K562 (cell line): ENCODE measurements around the gene C1QTNF5. TPM values are rescaled to one million over a fixed set of nuclear protein-coding genes. Genes with fewer than 3 reads are reported as not detected.

Experiments
- ATF7 ChIP-seq: fragments of 450-650 bp; IDR thresholded peaks from 2 replicates; pipeline ENCODE4 v1.7.1; 2014; ENCODE audit warnings: mild to moderate bottlenecking, moderate library complexity
- BCL6 ChIP-seq: fragments of 250-450 bp; sonication (Bioruptor Pico); IDR thresholded peaks from 2 replicates; pipeline ENCODE4 v1.4.0; 2020
- EZH2 ChIP-seq: IDR thresholded peaks from 2 replicates; pipeline ENCODE4 v1.6.1; 2012; ENCODE audit warnings: low read depth, mild to moderate bottlenecking, inconsistent platforms, low read length, borderline replicate concordance
- KAT8 ChIP-seq: fragments of 450-650 bp; IDR thresholded peaks from 2 replicates; pipeline ENCODE4 v1.6.1; 2016; ENCODE audit warnings: low read depth, mild to moderate bottlenecking
- KDM5B ChIP-seq: fragments of 200-600 bp; sonication (generic); IDR thresholded peaks from 2 replicates; pipeline ENCODE4 v1.6.1; 2012; ENCODE audit warnings: low read depth, mild to moderate bottlenecking, moderate library complexity, low read length, control low read depth, inconsistent platforms; ENCODE audit not compliant: insufficient replicate concordance
- NFATC3 ChIP-seq: fragments of 450-650 bp; IDR thresholded peaks from 2 replicates; pipeline ENCODE4 v1.6.1; 2017; ENCODE audit warnings: mild to moderate bottlenecking
- NFRKB ChIP-seq: fragments of 450-650 bp; IDR thresholded peaks from 2 replicates; pipeline ENCODE4 v1.6.1; 2016; ENCODE audit warnings: low read depth
- NR2F6 ChIP-seq: fragments of 450-650 bp; formaldehyde crosslinking; IDR thresholded peaks from 2 replicates; pipeline ENCODE4 v1.4.0; 2020; ENCODE audit warnings: mild to moderate bottlenecking
- RAD21 ChIP-seq, 2 experiments: fragments of 250-450 bp in 1 of 2; fragments of 450-650 bp in 1 of 2; sonication (Bioruptor Pico) in 1 of 2; formaldehyde crosslinking in 1 of 2; IDR thresholded peaks in 1 of 2; conservative IDR thresholded peaks in 1 of 2; 2 replicates each; pipeline versions ENCODE4 v1.4.0 to v1.8.0; 2020 to 2022; ENCODE audit warnings: mild to moderate bottlenecking in 2 of 2, moderate library complexity in 1 of 2
- RBFOX2 ChIP-seq: fragments of 200-400 bp; formaldehyde crosslinking; IDR thresholded peaks from 2 replicates; pipeline ENCODE4 v1.6.1; 2017; ENCODE audit warnings: low read depth, mild to moderate bottlenecking, low read length, moderate library complexity
- TCF7 ChIP-seq: sonication (generic); IDR thresholded peaks from 2 replicates; pipeline ENCODE4 v1.6.1; 2016; ENCODE audit warnings: antibody characterized with exemption, borderline replicate concordance
- TEAD2 ChIP-seq: fragments of 450-650 bp; IDR thresholded peaks from 2 replicates; pipeline ENCODE4 v1.6.1; 2016; ENCODE audit warnings: missing genetic modification characterization, control low read depth, missing compliant biosample characterization
- U2AF1 ChIP-seq: fragments of 200-400 bp; formaldehyde crosslinking; optimal IDR thresholded peaks from 2 replicates; pipeline ENCODE3; 2017; ENCODE audit warnings: mild to moderate bottlenecking, low read depth, low read length, moderate library complexity
- ZBTB49 ChIP-seq: sonication (generic); formaldehyde crosslinking; IDR thresholded peaks from 2 replicates; pipeline ENCODE4 v1.8.0; 2022; ENCODE audit warnings: missing genetic modification reagents, mild to moderate bottlenecking, borderline replicate concordance
- ZFP36 ChIP-seq: fragments of 150-350 bp; IDR thresholded peaks from 2 replicates; pipeline ENCODE4 v1.6.1; 2018; ENCODE audit warnings: low read length, low read depth; ENCODE audit not compliant: partially characterized antibody
- ZNF124 ChIP-seq: sonication (generic); formaldehyde crosslinking; IDR thresholded peaks from 2 replicates; pipeline ENCODE4 v1.8.1; 2022; ENCODE audit warnings: missing genetic modification reagents
- ZNF134 ChIP-seq: fragments of 250-450 bp; sonication (Bioruptor Pico); conservative IDR thresholded peaks from 2 replicates; pipeline ENCODE4 v1.4.0; 2020
- ZNF75A ChIP-seq: fragments of 450-650 bp; formaldehyde crosslinking; IDR thresholded peaks from 2 replicates; pipeline ENCODE4 v1.4.0; 2020; ENCODE audit warnings: mild to moderate bottlenecking
- polyA plus RNA-seq, 8 experiments: library from polyadenylated mRNA; depleted of rRNA in 4 of 8; stranded (reverse) in 5 of 8; unstranded in 3 of 8; fragments of >200 nt; fragmentation: Nextera tagmentation in 2 of 8; fragmentation: Illumina TruSeq in 1 of 8; extraction: Ambion mirVana in 2 of 8; extraction: Trizol in 1 of 8; gene quantifications; 2 replicates each; pipeline versions ENCODE4 v1.2.1 to v1.2.3, GENCODE V29; 2011 to 2014; ENCODE audit warnings: inconsistent platforms in 1 of 8, missing spikeins in 1 of 8
- total RNA-seq, 7 experiments: library from RNA; depleted of rRNA in 6 of 7; stranded (reverse); fragments of >200 nt in 6 of 7; fragmentation: Illumina TruSeq in 2 of 7; extraction: Trizol in 2 of 7; gene quantifications; 2 replicates each; pipeline versions ENCODE4 v1.2.1 to v1.2.3, GENCODE V29; 2011 to 2021; ENCODE audit warnings: low replicate concordance in 1 of 7
- TF ChIP-seq, protein P1 (sequence below), 2 experiments: fragments of 250-450 bp in 1 of 2; fragments of 450-650 bp in 1 of 2; sonication (Bioruptor Pico) in 1 of 2; IDR thresholded peaks; 2 replicates each; pipeline versions ENCODE4 v1.6.1 to v1.8.0; 2016 to 2021; ENCODE audit warnings: mild to moderate bottlenecking in 2 of 2, moderate library complexity in 2 of 2, missing compliant biosample characterization in 1 of 2, missing genetic modification characterization in 1 of 2
- TF ChIP-seq, protein P2 (sequence below): fragments of 450-650 bp; IDR thresholded peaks from 2 replicates; pipeline ENCODE4 v1.6.1; 2018; ENCODE audit warnings: mild to moderate bottlenecking, low read depth; ENCODE audit not compliant: partially characterized antibody
- TF ChIP-seq, protein P3 (sequence below): fragments of 250-450 bp; sonication (Bioruptor Pico); IDR thresholded peaks from 2 replicates; pipeline ENCODE4 v1.4.0; 2020; ENCODE audit warnings: mild to moderate bottlenecking, moderate library complexity, borderline replicate concordance

C1QTNF5 gene
- total and polyA plus RNA-seq, 9 of the 15 experiments (the other 6 are each of a cell fraction or from before 2014, with no cell fraction given): 0.07 to 0.76 (median 0.24) TPM; not detected in 1

GRCh38 chr11:119317592-119318239 is 23.0 kb downstream of the C1QTNF5 start (continued):
- TF ChIP-seq, protein P1, sequence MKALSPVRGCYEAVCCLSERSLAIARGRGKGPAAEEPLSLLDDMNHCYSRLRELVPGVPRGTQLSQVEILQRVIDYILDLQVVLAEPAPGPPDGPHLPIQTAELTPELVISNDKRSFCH (CRISPR knock-in tag; IDR thresholded peaks at IDR 0.05): no peak
- TF ChIP-seq, protein P1 (tag; IDR thresholded peaks at IDR 0.05): no peak
- no peak for TF ChIP-seq ZNF124 (CRISPR knock-in tag)
- no peak for TF ChIP-seq KDM5B
- no peak for TF ChIP-seq EZH2
- no peak for TF ChIP-seq NFATC3
- TF ChIP-seq U2AF1: no peak
- no peak for TF ChIP-seq KAT8
- TF ChIP-seq, protein P2, sequence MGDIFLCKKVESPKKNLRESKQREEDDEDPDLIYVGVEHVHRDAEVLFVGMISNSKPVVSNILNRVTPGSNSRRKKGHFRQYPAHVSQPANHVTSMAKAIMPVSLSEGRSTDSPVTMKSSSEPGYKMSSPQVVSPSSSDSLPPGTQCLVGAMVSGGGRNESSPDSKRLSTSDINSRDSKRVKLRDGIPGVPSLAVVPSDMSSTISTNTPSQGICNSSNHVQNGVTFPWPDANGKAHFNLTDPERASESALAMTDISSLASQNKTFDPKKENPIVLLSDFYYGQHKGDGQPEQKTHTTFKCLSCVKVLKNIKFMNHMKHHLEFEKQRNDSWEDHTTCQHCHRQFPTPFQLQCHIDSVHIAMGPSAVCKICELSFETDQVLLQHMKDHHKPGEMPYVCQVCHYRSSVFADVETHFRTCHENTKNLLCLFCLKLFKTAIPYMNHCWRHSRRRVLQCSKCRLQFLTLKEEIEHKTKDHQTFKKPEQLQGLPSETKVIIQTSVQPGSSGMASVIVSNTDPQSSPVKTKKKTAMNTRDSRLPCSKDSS: no peak
- TF ChIP-seq, protein P3, sequence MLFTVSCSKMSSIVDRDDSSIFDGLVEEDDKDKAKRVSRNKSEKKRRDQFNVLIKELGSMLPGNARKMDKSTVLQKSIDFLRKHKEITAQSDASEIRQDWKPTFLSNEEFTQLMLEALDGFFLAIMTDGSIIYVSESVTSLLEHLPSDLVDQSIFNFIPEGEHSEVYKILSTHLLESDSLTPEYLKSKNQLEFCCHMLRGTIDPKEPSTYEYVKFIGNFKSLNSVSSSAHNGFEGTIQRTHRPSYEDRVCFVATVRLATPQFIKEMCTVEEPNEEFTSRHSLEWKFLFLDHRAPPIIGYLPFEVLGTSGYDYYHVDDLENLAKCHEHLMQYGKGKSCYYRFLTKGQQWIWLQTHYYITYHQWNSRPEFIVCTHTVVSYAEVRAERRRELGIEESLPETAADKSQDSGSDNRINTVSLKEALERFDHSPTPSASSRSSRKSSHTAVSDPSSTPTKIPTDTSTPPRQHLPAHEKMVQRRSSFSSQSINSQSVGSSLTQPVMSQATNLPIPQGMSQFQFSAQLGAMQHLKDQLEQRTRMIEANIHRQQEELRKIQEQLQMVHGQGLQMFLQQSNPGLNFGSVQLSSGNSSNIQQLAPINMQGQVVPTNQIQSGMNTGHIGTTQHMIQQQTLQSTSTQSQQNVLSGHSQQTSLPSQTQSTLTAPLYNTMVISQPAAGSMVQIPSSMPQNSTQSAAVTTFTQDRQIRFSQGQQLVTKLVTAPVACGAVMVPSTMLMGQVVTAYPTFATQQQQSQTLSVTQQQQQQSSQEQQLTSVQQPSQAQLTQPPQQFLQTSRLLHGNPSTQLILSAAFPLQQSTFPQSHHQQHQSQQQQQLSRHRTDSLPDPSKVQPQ (CRISPR knock-in tag): no peak
- 0 out of 2 replicates have a peak, but pooled peaks have one; percentile 21 for TF ChIP-seq NFRKB
- TF ChIP-seq TCF7: no peak
- no peak for TF ChIP-seq NR2F6 (CRISPR knock-in tag)
- no peak for TF ChIP-seq ZBTB49 (CRISPR knock-in tag)
- no peak for TF ChIP-seq ATF7
- no peak for TF ChIP-seq ZFP36
- no peak for TF ChIP-seq BCL6 (CRISPR knock-in tag)
- no peak for TF ChIP-seq ZNF75A (CRISPR knock-in tag)
- no peak for TF ChIP-seq RAD21 (CRISPR knock-in tag; conservative IDR thresholded peaks at IDR 0.05 in 1 of 2, IDR thresholded peaks at IDR 0.05 in 1 of 2)
- TF ChIP-seq RBFOX2: 0 out of 2 replicates have a peak, but pooled peaks have one; percentile 10
- TF ChIP-seq TEAD2: no peak
- TF ChIP-seq ZNF134 (CRISPR knock-in tag): no peak
